HG03045 (cell line): Measurements from ENCODE around the gene PRUNE2.
"Not testable (repeated sequence)": the region's sequence is repeated elsewhere in the genome, so short reads cannot be mapped to it uniquely, and the experiment has no call there.

Source experiments
- ATAC-seq: cut with Tn5 transposase; IDR thresholded peaks from one replicate; pipeline ENCODE4 v1.9.1; 2021; ENCODE audit warnings: mild to moderate bottlenecking, moderate library complexity; ENCODE audit not compliant: unreplicated experiment

The PRUNE2 gene

DNA sequence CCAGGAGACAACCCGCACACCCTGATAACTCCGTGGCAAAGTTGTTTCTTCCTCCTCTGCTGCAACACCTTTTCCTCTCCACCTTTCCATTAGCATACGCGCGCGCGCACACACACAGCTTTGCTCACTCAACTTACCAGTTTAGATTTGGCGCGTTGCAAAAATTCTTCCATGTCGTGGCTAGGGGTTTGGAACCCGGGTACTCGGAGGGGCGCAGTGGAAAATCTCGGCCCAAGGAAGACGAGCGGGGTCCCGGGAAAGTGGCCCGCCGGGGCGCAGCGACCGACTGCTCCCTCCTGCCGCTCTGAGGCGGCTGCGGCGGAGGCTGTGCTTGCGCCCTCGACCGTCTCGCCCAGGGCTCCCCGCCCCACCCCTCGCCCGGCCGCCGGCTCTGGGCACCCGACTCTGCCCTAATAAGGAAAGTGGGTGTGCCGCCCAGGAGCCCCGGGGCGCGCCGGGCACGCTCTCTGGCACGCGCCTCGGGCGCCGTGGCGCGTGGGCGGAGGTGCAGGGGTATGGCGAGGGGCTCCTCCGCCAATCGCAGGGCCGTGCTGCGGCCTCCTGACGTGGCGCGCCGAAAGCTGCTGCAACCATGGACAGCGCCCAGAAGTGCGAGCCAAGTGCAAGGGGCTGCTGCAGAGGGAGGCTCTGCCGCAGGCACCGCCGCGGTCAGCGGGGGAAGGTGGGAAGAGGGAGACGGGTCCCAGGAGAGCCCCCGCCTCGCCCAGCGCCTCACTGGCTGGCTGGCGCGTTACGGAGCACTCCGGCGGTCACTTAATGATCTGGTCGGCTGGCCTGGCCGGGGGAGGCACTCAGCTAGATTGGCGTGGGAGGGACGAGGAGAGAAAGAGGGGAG lies at the start of gene PRUNE2:
TSS of gene PRUNE2 (minus strand) at position 324 of the 856 bp plus-strand sequence. CDS start at position 173, 151 bp downstream.
- no peak for ATAC-seq

DNA sequence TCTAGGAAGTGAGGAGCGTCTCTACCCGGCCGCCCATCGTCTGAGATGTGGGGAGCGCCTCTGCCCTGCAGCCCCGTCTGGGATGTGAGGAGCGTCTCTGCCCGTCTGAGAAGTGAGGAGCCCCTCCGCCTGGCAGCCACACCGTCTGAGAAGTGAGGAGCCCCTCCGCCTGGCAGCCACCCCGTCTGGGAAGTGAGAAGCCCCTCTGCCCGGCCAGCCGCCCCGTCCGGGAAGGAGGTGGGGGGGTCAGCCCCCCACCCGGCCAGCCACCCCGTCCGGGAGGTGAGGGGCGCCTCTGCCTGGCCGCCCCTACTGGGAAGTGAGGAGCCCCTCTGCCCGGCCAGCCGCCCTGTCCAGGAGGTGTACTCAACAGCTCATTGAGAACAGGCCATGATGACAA lies 49.5 kb upstream of the PRUNE2 start:
- not testable (repeated sequence) for ATAC-seq

GRCh38 chr9:76949865-76950264 lies 44.0 kb upstream of the PRUNE2 start:
- ATAC-seq: no peak

- no peak for ATAC-seq
Measured at GRCh38 chr9:76944011-76944410, 38.1 kb upstream of the PRUNE2 start.

DNA sequence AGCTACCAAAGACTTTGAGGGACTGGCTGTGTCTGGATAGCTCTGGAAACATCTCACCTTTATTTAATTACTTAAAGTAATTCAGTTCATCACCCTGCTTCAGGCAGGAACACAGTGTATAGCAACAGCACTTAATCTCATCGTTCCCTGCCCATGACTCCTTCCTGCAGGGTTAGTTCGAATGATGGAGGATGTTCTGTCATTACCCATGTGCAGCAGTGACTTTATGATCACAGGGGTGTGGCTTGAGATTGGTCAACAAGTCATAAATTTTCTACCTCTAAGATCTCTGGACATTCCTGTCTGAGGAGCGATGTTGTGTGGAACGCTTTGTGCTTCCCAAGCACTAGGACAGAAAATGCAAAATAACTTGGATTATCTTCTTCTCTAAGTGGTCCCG lies 37.1 kb upstream of the PRUNE2 start:
- ATAC-seq: no peak

- no peak for ATAC-seq
Measured at GRCh38 chr9:76932757-76933156, 26.8 kb upstream of the PRUNE2 start.

DNA sequence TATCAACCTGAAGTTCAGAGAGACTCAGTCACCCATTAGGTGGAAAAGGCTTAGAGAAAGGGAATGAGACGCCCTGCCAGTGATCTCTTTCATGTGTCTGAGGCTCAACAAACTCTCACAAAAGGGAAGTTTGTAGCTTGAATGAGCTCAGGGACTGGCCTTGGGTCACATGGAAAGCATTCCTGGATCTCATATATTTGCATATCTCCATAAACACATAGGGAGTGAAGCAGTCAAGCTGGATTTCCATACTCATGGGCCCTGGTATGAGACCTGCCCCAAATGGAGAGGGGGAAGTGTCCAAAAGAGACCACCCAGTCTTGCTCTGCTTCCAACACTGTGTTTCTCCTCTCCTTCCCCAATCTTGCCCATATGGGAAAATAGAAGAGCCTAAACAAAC lies 26.4 kb upstream of the PRUNE2 start:
- no peak for ATAC-seq

- ATAC-seq: no peak
Measured at GRCh38 chr9:76927540-76928240, 21.8 kb upstream of the PRUNE2 start.

- ATAC-seq: no peak
Measured at GRCh38 chr9:76926846-76927245, 20.9 kb upstream of the PRUNE2 start.

- ATAC-seq: no peak
Measured at GRCh38 chr9:76926324-76926741, 20.4 kb upstream of the PRUNE2 start.

- ATAC-seq: no peak
Measured at GRCh38 chr9:76921165-76921564, 15.3 kb upstream of the PRUNE2 start.

DNA sequence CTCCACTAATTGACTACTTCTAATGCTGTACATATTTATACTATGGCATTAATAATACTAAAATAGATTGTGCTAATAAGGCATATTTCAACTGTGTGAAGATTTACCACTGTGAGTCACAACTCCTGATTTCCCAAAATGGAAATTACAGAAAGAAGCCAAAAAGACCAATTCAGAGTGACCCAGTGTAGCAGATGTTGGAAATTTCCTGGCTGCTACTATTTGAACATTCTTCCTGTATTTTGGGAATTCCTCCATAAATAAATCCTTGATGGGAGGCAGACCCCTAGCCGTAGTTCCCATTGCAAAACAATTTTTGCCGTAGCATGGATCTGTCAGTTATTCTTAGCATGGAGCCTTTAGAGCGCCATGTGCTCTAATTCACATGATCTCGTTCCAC lies 11.4 kb upstream of the PRUNE2 start:
- no peak for ATAC-seq

- no peak for ATAC-seq
Measured at GRCh38 chr9:76916231-76916630, 10.3 kb upstream of the PRUNE2 start.

DNA sequence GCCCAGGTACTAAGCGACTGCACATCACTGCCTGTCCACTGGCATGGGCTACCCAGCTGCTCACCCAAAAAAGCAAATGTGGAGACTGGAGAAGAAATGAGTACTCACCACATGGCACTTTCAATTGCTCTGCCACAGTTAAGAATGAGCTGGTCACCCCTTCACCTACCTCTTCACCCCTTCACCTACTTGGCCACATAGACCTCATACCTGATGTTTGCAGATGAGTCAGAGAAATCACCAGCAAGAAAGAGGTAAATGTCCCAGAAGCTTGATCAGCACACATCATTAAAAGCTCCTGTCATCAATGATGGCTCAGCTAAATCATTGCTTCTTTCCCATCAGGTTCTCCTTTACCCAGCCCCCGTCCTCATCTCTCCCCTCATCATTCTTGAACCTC lies 7.6 kb upstream of the PRUNE2 start:
- ATAC-seq: no peak

- ATAC-seq: no peak
Measured at GRCh38 chr9:76912636-76913275, 6.8 kb upstream of the PRUNE2 start.

DNA sequence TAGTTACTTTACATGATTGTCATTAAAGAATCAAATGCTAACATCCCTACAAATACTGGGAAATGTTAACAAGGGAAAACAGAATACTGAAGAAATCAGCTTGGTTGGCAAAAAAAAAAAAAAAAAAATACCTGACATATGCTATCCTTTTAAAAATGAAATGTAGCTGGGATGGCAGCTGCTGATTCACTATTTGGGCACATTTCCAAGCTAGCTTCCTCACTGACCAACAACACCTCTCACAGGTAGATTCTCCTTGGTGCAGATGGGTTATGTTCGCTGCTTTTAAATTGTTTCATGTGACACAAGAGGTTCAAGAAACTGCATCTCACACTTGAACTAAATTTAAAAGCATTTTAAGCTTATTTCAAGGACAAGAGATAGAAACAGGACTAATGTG lies 6.1 kb upstream of the PRUNE2 start:
- no peak for ATAC-seq

GRCh38 chr9:76910861-76911260 lies 4.9 kb upstream of the PRUNE2 start:
- ATAC-seq: no peak

GRCh38 chr9:76906647-76906975 lies 697 bp upstream of the PRUNE2 start:
- ATAC-seq: no peak

GRCh38 chr9:76904661-76905457 lies 1.1 kb downstream of the PRUNE2 start:
- ATAC-seq: no peak

DNA sequence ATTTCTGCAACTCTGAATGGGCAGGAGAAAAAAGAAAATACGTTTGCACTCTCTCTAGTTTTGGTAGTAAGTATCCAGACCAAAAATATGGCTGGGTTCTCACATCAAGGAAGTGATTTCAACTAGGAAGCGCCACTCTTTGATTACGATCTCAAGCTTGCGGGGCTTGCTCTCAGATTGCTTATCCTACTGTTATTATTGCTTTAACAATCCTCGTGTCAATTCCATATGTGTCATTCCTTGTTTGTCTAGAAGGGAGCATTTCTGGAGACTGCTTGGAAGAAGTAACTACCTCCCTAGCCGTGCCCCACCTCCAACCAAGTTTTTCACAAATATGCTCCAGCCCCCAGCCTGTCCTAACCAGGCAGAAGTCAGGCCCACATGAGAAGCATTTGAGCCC lies 3.5 kb downstream of the PRUNE2 start:
- no peak for ATAC-seq

GRCh38 chr9:76901801-76902200 lies 4.1 kb downstream of the PRUNE2 start:
- no peak for ATAC-seq
